ENCODE measurements around the gene SEMA5B. TPM values are rescaled to one million over a fixed set of nuclear protein-coding genes. Genes with fewer than 3 reads are reported as not detected.

Gene SEMA5B, protein sequence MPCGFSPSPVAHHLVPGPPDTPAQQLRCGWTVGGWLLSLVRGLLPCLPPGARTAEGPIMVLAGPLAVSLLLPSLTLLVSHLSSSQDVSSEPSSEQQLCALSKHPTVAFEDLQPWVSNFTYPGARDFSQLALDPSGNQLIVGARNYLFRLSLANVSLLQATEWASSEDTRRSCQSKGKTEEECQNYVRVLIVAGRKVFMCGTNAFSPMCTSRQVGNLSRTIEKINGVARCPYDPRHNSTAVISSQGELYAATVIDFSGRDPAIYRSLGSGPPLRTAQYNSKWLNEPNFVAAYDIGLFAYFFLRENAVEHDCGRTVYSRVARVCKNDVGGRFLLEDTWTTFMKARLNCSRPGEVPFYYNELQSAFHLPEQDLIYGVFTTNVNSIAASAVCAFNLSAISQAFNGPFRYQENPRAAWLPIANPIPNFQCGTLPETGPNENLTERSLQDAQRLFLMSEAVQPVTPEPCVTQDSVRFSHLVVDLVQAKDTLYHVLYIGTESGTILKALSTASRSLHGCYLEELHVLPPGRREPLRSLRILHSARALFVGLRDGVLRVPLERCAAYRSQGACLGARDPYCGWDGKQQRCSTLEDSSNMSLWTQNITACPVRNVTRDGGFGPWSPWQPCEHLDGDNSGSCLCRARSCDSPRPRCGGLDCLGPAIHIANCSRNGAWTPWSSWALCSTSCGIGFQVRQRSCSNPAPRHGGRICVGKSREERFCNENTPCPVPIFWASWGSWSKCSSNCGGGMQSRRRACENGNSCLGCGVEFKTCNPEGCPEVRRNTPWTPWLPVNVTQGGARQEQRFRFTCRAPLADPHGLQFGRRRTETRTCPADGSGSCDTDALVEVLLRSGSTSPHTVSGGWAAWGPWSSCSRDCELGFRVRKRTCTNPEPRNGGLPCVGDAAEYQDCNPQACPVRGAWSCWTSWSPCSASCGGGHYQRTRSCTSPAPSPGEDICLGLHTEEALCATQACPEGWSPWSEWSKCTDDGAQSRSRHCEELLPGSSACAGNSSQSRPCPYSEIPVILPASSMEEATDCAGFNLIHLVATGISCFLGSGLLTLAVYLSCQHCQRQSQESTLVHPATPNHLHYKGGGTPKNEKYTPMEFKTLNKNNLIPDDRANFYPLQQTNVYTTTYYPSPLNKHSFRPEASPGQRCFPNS
- not detected for total RNA-seq

DNA sequence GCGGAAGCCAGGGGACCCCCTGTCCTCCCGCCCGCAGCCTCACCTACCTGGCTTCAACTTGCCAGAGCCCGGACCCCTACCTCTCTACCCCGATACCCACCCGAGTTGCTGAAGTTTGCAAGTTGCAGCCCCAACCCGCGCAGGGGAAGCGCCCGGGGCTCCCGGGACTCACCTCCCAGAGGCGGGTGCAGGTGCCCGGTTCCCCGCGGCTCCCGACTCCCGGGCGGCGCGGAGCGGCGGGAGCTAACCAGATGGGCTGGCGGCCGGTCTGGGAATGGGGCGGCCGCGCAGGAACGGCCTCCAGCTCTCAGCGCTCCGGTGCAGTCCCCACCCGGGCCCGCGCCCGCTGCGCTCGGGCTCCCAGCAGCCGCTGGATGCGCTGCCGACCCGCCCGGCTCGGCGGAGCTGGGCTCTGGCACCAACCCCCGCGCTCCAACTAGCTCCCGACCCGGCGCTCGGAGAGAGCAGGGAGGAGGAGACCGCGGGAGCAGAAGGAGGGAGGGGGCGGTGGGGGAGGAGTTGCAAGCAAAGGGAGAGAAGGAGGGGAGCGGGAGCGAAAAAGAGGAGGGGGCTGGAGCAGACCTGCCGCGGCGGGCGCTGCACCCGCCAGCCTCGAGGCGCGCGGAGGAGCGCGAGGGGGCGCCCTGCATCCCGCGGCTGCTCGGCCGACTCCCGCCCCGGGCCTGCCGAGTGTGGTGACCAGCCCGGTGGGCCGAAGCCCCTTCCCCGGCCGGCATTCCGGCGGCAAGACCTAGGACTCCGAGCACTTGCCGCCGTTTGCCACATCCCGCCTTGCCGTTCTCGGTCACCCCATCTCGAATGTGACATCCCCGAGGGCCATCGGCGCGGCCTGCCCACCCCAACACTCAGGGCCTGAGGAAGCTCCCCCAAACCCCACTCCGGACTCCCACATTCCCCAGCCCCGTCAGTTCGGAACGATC, at the start of gene SEMA5B:
TSS of gene SEMA5B (minus strand) at position 472 of the 941 bp plus-strand sequence. CDS start 66,500 bp downstream, outside the sequence.
- Mint-ChIP-seq H3K4me1 (ENCODE audit: low read depth) (peaks cover 19% of the 10 kb centered on the region), H3K27ac (no peak within 1 kb of the TSS), H3K9me3 (no peaks in the 10 kb centered on the region), H3K4me3 (peak within 1 kb of the TSS; percentile 62 to 78), H3K27me3 (ENCODE audit: low read depth) (peaks cover 62% of the 10 kb centered on the region), H3K36me3 (ENCODE audit: insufficient read depth in 2 of 2) (peaks cover 0 to 6% of the 10 kb centered on the region in 2 donors)
- DNase-seq (peak; percentile 26 to 31), ATAC-seq (replicated peaks in 1 of 2) (peak; percentile 67 to 73)

DNA sequence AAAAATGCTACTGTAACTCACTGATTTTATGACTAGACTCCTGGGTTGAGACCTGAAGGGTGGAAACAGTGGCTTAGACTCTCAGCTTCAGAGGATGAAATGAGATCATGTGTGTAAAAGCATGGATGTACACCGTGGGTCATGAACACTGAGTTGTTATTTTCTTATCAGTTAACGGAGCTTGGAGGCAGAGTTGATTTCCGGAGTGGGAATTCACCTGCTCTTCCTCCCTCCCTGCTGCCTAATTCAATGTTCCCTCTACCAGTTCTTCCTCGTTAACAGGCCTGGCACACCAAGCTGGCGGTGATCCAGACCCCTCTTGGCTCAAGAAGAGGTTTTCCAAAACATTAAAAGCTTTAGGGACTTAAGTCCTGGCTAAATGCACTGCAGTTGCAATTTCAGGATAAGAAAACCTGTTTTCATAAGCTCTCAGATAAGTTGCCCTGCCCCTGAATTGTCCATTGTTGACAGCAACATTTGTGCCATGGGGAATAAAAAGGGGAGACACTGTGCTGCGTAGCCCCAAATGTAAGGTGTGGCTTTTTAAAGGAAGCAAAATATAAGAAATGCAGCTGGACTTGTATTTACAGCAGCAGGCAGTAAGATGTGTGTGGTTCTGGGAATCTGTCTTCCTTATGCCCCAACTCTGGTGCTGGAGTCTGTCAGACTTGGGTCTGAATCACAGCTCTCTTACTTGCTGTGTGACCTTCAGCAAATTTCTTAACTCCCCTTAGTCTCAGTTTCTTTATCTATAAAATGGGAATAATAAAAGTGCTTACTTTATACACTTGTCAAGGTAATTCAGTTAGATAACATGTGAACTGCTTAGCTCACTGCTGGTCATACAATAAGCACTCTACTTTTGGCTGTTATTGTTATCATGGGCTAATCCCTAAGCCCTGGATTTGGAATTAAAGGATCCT, 49.2 kb upstream of the SEMA5B start:
- ATAC-seq (replicated peaks in 1 of 2) (peak in 1 of 2 donors; percentile 21), DNase-seq (no peak)
- H3K4me1 Mint-ChIP-seq (ENCODE audit: low read depth), result peaks cover 35% of the 10 kb centered on the region
- no peaks in the 10 kb centered on the region for H3K9me3 Mint-ChIP-seq
- H3K27ac Mint-ChIP-seq, result no peak overlapping the region
- H3K4me3 Mint-ChIP-seq, result no peak overlapping the region
- no peaks in the 10 kb centered on the region for H3K27me3 Mint-ChIP-seq (ENCODE audit: low read depth)
- H3K36me3 Mint-ChIP-seq (ENCODE audit: insufficient read depth in 2 of 2), result no peaks in the 10 kb centered on the region

DNA sequence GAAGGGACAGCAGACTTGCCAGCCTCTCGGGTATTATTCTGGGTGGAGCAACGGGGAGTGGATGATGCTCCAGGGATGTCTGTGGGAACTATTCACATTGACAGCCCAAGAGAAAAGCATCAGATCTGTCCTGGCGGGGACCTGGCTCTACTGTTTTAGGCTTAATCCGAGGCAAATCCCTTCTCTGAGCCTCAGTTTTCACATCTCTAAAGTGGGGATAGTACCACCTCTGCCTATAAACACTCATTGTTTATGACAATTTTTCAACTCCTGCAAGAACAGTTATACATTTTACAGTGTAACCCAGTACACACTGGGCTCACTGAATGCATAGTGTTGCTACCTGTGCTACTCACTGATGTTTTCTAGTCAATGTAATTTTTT, 48.5 kb upstream of the SEMA5B start:
- H3K4me3 Mint-ChIP-seq, result no peak overlapping the region
- peaks cover 38% of the 10 kb centered on the region for H3K4me1 Mint-ChIP-seq (ENCODE audit: low read depth)
- DNase-seq (no peak), ATAC-seq (replicated peaks in 1 of 2) (no peak)
- H3K27ac Mint-ChIP-seq, result no peak overlapping the region
- H3K36me3 Mint-ChIP-seq (ENCODE audit: insufficient read depth in 2 of 2), result peaks cover 0 to 2% of the 10 kb centered on the region in 2 donors
- no peaks in the 10 kb centered on the region for H3K27me3 Mint-ChIP-seq (ENCODE audit: low read depth)
- H3K9me3 Mint-ChIP-seq, result no peaks in the 10 kb centered on the region

DNA sequence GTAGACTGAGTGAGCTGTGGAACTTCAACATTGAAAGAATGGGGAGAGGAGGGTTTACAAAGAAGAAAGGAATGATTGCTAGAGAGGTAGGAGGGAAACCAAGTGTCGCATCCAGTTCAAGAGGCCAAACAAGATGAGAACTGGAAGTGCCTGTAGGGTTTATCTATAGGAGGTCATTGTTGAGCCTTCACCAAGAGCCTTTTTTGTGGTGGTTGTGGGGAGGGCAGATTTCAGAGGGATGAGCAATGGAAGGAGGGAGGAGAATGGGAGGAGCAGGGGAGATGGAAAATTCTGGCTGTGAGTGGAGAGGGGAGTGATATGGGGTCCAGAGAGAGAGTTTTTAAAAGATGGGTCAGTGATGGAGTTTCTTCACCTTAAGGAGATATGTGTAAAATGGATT, 47.8 kb upstream of the SEMA5B start:
- Mint-ChIP-seq H3K4me1 (ENCODE audit: low read depth) (peaks cover 38% of the 10 kb centered on the region), H3K4me3 (no peak overlapping the region), H3K27ac (no peak overlapping the region), H3K27me3 (ENCODE audit: low read depth) (no peaks in the 10 kb centered on the region), H3K36me3 (ENCODE audit: insufficient read depth in 2 of 2) (peaks cover 0 to 2% of the 10 kb centered on the region in 2 donors), H3K9me3 (no peaks in the 10 kb centered on the region)
- ATAC-seq (replicated peaks in 1 of 2) (no peak), DNase-seq (no peak)

DNA sequence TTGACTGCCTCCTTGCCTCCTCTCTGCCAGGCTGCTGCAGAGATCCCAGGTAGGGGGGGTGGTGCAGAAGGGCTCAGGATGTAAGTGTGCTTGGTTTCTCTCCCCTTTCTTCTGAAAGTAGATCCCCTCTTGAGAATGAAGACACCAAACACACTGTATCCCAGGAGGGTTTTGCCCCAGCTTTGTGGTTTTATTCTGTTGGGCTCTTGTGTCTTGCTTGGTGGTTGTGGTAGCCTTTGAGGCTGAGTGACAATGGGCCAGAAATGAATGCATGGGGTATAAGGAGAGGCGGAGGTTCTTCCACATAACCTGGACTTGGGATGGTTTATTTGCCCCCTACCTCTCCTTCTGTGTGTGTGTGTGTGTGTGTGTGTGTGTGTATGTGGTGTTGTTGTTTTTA, 45.0 kb upstream of the SEMA5B start:
- no peak for DNase-seq
- peaks cover 50% of the 10 kb centered on the region for H3K4me1 Mint-ChIP-seq (ENCODE audit: low read depth)
- H3K4me3 Mint-ChIP-seq, result no peak overlapping the region
- H3K9me3 Mint-ChIP-seq, result no peaks in the 10 kb centered on the region
- ATAC-seq (replicated peaks in 1 of 2), result no peak
- H3K27ac Mint-ChIP-seq, result no peak overlapping the region
- peaks cover 0 to 2% of the 10 kb centered on the region in 2 donors for H3K36me3 Mint-ChIP-seq (ENCODE audit: insufficient read depth in 2 of 2)
- no peaks in the 10 kb centered on the region for H3K27me3 Mint-ChIP-seq (ENCODE audit: low read depth)

DNA sequence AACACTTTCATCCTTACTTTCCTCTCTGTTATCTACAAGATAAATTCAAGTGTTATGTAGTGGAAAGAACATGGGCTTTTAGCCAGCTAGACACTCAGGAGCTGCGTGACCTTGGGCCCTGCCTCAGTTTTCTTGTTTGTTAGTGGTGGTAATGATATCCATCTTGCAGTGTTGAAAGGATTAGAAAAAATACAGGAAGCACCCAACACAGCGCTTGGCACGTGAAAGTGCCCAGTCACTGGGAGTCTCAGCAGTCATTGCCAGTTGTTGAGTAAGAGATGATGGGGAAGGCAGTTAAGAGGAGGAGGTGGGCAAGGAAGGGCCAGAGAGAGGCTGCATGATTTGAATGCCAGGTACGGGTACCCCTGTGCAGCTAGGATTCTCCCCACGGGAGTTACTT, 44.6 kb upstream of the SEMA5B start:
- no peak overlapping the region for H3K27ac Mint-ChIP-seq
- ATAC-seq (replicated peaks in 1 of 2) (no peak), DNase-seq (no peak)
- peaks cover 0 to 2% of the 10 kb centered on the region in 2 donors for H3K36me3 Mint-ChIP-seq (ENCODE audit: insufficient read depth in 2 of 2)
- H3K27me3 Mint-ChIP-seq (ENCODE audit: low read depth), result no peaks in the 10 kb centered on the region
- H3K4me1 Mint-ChIP-seq (ENCODE audit: low read depth), result peaks cover 51% of the 10 kb centered on the region
- no peak overlapping the region for H3K4me3 Mint-ChIP-seq
- H3K9me3 Mint-ChIP-seq, result no peaks in the 10 kb centered on the region

DNA sequence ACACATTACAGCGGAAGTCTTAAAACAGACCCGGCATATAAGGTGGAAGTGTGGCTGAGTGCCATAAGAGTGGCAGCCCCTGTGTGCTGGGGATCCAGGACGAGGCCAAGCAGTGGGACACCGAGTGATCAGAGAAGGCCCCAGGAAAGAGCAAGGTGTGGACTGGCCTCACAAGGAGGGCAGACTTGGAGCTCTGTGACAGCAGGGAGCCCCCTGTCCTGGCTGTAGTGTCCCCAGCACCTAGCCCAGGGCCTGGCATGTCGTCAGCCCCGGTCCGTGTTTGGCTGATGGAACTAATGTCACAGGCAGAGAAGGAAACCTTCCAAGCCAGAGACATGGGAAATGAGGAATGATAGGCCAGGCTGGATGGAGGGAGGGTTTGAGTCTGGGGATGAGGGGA, 44.0 kb upstream of the SEMA5B start:
- DNase-seq (no peak), ATAC-seq (replicated peaks in 1 of 2) (no peak)
- Mint-ChIP-seq H3K27ac (no peak overlapping the region), H3K9me3 (no peaks in the 10 kb centered on the region), H3K4me3 (no peak overlapping the region), H3K4me1 (ENCODE audit: low read depth) (peaks cover 55% of the 10 kb centered on the region), H3K27me3 (ENCODE audit: low read depth) (no peaks in the 10 kb centered on the region), H3K36me3 (ENCODE audit: insufficient read depth in 2 of 2) (peaks cover 0 to 2% of the 10 kb centered on the region in 2 donors)

DNA sequence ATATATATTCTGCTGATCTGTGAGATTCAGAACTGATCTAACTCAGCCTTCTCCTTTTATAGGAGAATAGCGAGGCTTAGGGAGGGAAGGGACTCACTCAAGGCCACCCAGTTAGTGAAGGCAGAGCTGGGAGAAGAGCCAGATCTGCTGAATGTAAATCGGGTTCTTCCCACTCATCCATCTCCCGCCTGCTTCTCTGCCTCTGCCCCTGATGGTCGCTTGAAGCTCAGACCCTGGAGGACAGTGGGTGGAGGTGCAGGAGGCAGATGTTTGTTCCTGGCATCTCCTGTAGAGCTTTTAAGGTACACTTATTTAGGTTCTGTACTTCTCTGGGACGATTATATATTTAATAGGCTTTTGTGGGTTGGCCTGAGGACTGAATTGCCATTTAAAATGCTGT, 43.6 kb upstream of the SEMA5B start:
- Mint-ChIP-seq H3K4me1 (ENCODE audit: low read depth) (peaks cover 58% of the 10 kb centered on the region), H3K27ac (no peak overlapping the region), H3K27me3 (ENCODE audit: low read depth) (no peaks in the 10 kb centered on the region), H3K36me3 (ENCODE audit: insufficient read depth in 2 of 2) (peaks cover 0 to 2% of the 10 kb centered on the region in 2 donors), H3K9me3 (no peaks in the 10 kb centered on the region), H3K4me3 (no peak overlapping the region)
- no peak for DNase-seq
- ATAC-seq (replicated peaks in 1 of 2), result no peak

DNA sequence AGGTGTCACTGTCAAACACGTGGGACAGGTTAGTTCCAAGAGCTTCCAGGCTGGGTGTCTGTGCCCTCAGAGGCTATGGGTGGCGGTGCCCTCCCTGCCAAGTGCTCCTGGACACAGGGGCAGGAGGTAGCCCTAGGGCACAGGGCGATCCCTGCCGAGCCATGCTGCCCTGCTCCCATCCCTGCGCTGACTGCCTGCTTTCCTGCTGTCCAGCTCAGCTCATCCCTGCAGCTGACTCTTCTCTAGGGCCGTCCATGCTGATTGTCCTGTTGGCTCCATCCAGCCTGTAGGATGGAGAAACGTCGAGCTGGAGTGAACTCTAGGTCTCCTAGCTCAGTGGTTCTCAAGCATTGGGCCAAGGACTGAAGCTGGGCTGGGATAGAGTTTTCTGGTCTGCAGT, 42.9 kb upstream of the SEMA5B start:
- ATAC-seq (replicated peaks in 1 of 2) (no peak), DNase-seq (no peak)
- Mint-ChIP-seq H3K27me3 (ENCODE audit: low read depth) (no peaks in the 10 kb centered on the region), H3K36me3 (ENCODE audit: insufficient read depth in 2 of 2) (peaks cover 0 to 2% of the 10 kb centered on the region in 2 donors), H3K27ac (no peak overlapping the region), H3K9me3 (no peaks in the 10 kb centered on the region), H3K4me3 (no peak overlapping the region), H3K4me1 (ENCODE audit: low read depth) (peaks cover 52% of the 10 kb centered on the region)

DNA sequence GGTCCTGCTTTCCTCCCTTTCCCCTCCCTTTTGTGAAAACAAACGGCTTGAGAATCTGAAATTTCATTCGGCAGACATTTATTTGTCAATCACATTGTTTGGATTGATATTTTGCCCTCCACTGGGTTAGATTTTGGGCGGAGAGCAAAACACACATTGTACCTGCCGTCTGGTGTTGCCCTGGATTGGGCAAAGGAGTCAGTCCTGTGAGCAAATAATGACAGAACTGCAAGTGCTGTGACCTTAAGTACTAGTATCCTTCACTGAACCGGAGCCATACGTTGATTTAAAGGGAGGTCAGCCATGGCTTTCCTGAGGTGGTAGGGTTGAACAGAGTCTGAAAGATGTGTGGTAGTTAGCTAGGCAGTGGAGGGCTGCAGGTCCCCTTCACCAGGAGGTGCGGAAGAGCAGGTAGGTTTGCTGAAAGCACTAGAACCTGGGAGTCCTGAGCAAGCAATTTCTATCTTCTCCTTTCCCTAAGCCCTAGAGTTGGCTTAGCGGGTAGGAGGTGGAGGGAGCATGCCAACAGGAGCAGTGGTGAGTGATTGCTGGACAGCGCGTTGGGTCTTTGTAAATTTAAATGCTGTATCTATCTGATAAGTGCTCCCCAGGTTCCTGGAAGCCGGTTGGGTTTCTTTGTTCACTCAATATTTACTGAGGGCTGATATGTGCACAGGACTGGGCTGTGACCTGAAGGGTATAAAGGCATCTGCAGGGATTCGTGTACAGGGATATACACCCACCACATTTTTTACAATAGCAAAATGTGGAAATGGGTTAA, 41.2 kb upstream of the SEMA5B start:
- no peak overlapping the region for H3K27ac Mint-ChIP-seq

More for the DNA sequence above, 41.2 kb upstream of the SEMA5B start:
- Mint-ChIP-seq H3K27me3 (ENCODE audit: low read depth) (peaks cover 10% of the 10 kb centered on the region), H3K4me3 (peak overlapping the region; percentile 87 to 88), H3K4me1 (ENCODE audit: low read depth) (peaks cover 55% of the 10 kb centered on the region), H3K9me3 (no peaks in the 10 kb centered on the region), H3K36me3 (ENCODE audit: insufficient read depth in 2 of 2) (peaks cover 0 to 5% of the 10 kb centered on the region in 2 donors)
- ATAC-seq (replicated peaks in 1 of 2), result no peak
- DNase-seq, result no peak

Data from activated T-cell treated with anti-CD3 and anti-CD28 coated beads, Interleukin-2, amount 50 U/mL, for 72 hours (primary cell).